Measurements from ENCODE around the gene UNC79.

- TF ChIP-seq EZH2 (IDR thresholded peaks at IDR 0.05; ENCODE audit: low read depth): no peak
- TF ChIP-seq, protein P1, sequence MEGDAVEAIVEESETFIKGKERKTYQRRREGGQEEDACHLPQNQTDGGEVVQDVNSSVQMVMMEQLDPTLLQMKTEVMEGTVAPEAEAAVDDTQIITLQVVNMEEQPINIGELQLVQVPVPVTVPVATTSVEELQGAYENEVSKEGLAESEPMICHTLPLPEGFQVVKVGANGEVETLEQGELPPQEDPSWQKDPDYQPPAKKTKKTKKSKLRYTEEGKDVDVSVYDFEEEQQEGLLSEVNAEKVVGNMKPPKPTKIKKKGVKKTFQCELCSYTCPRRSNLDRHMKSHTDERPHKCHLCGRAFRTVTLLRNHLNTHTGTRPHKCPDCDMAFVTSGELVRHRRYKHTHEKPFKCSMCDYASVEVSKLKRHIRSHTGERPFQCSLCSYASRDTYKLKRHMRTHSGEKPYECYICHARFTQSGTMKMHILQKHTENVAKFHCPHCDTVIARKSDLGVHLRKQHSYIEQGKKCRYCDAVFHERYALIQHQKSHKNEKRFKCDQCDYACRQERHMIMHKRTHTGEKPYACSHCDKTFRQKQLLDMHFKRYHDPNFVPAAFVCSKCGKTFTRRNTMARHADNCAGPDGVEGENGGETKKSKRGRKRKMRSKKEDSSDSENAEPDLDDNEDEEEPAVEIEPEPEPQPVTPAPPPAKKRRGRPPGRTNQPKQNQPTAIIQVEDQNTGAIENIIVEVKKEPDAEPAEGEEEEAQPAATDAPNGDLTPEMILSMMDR (conservative IDR thresholded peaks at IDR 0.05): no peak
These were observed 27.5 kb downstream of the UNC79 start for GRCh38 chr14:93458234-93458633.

Measured in PC-9 (cell line).